ENCODE measurements around the gene RTL1. TPM values are rescaled to one million over a fixed set of nuclear protein-coding genes. Genes with fewer than 3 reads are reported as not detected.
A peak's percentile ranks its signal among the peaks of the same experiment; 100 is the strongest.

Gene RTL1
- 0.16 TPM in 1 of 2 replicates, not detected in the other for total RNA-seq (2014; rRNA removed; shearing (Covaris generic))

DNA sequence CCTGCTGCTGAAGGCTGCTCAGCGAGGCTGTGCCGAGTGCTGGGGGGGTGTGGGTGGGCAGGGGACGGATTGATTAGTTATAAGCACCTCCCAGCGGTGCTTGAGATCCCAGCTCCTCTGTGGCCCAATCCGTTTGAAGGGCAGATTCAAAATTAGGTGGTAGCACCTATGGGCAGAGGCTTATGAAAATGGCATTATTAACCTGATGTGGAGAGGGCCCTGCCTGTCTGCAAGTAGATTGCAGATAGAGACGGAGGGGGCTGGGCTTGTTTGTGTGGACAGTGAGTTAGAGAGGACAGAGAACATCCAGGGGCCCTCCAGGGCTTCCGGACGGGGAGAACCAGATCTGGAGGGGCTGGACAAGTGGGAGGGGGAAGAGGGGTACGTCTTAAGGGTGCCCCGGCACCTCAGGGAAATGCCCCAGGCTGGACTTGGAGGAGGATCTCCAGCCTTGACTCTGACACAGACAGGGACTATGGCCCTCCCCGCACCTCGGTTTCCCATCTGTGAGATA is at the start of gene RTL1:
RTL1 (minus strand) TSS at position 51 of the 514 bp plus-strand sequence. CDS start 18,934 bp downstream, outside the sequence.
- no peak for DNase-seq (ENCODE audit: low spot score)

DNA sequence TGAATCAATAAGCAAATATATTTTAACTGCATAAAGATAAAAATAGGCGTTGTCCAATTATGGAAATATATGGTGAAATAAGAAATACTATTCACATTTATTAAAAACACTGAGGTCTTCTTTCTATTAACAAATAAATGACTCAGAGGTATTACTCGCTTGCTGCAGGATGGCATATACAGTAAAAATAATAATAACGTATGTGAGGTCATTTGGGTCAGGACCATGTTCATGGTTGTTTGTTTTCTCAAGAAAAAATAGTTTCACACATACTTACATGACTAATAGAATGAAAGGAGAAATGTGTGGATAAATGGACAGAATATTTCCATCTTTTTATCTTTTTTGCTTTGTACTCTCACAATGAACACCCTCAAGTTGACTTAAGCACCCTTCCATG is 46.5 kb upstream of the RTL1 start:
- DNase-seq (ENCODE audit: low spot score) = no peak

DNA sequence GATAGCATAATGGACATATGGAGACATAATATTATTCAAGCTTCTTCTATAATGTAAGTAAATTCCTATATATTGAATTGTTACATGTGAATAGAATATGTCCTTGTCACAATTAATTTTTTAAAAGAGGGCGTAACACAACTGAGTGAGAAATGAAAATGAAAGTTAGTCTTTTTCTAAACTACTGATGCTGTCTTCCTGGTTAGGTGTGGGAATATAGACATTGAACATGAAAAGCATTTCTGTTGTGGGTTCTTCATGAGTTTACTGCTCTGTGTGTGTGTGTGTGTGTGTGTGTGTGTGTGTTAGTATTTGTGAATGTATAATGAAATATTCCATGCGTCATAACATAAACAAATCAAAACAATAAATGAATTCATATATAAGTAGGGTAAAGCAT is 40.5 kb upstream of the RTL1 start:
- DNase-seq (ENCODE audit: low spot score) = no peak

- DNase-seq (ENCODE audit: low spot score) = no peak
These were observed 26.7 kb upstream of the RTL1 start for GRCh38 chr14:100930270-100930669.

DNA sequence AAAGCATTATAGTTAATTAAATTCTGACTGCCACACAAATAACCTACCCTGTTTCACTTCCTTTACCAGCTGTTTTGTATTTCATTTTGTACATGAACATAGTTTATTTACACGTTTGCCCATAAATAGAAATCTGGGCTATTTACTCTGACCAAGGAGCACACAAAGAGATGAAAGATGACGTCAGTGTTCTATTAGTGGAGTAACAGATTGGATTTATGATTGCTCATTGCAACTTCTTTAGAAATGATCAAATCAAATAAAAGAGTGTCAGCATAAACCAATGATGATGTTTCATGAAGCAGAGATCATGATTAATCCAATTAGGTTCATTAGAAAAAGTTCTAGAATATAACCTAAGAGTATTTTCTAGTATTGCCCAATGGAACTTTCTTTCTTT is 12.0 kb upstream of the RTL1 start:
- DNase-seq (ENCODE audit: low spot score) = no peak

- DNase-seq (ENCODE audit: low spot score) = no peak
These were observed 11.1 kb upstream of the RTL1 start for GRCh38 chr14:100914597-100915021.

- no peak for DNase-seq (ENCODE audit: low spot score)
These were observed 8.3 kb upstream of the RTL1 start for GRCh38 chr14:100911665-100912316.

- DNase-seq (ENCODE audit: low spot score) = no peak
These were observed 7.6 kb upstream of the RTL1 start for GRCh38 chr14:100910888-100911664.

- DNase-seq (ENCODE audit: low spot score) = no peak
These were observed 5.9 kb upstream of the RTL1 start for GRCh38 chr14:100909439-100909838.

- DNase-seq (ENCODE audit: low spot score) = peak; percentile 58
These were observed 3.7 kb upstream of the RTL1 start for GRCh38 chr14:100907240-100907639.

DNA sequence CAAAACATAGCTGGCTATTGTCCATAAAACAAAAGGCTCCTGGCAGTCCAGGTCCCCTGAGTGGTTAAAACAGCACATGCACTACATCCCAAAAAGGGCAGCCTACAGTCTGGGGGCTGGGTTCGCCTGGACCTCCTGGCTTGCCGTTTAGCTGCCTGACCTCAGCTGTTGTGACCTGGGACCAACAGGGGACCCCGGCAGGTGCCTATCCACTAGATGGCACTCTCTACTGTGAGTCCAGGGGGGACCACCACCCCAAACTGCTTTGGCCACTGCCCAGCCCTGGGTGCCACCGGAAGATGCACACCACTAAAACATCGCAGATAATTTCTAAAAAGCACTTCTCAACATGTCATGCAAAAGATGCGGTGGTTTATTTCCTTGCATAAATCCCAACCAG is 2.9 kb upstream of the RTL1 start:
- no peak for DNase-seq (ENCODE audit: low spot score)

- DNase-seq (ENCODE audit: low spot score) = no peak
These were observed 1.6 kb upstream of the RTL1 start for GRCh38 chr14:100905166-100905565.

GRCh38 chr14:100904307-100905087 is 975 bp upstream of the RTL1 start:
- no peak for DNase-seq (ENCODE audit: low spot score)

DNA sequence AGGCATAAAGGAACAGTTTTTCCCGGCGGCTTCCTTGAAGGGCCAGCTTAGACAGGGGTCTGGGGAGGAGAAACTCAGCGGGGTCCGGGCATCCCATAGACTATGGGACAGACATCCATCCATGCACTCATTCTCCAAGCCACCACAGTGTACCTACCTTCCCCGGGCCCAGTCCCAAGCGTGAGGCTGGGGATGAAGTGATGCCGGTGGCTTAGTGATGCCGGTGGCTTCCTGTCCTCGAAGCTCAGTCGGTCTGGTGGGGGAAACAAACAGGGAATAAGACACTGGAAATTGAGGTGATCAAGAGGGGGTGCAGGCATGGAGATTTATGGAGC is 421 bp downstream of the RTL1 start:
- DNase-seq (ENCODE audit: low spot score) = no peak

DNA sequence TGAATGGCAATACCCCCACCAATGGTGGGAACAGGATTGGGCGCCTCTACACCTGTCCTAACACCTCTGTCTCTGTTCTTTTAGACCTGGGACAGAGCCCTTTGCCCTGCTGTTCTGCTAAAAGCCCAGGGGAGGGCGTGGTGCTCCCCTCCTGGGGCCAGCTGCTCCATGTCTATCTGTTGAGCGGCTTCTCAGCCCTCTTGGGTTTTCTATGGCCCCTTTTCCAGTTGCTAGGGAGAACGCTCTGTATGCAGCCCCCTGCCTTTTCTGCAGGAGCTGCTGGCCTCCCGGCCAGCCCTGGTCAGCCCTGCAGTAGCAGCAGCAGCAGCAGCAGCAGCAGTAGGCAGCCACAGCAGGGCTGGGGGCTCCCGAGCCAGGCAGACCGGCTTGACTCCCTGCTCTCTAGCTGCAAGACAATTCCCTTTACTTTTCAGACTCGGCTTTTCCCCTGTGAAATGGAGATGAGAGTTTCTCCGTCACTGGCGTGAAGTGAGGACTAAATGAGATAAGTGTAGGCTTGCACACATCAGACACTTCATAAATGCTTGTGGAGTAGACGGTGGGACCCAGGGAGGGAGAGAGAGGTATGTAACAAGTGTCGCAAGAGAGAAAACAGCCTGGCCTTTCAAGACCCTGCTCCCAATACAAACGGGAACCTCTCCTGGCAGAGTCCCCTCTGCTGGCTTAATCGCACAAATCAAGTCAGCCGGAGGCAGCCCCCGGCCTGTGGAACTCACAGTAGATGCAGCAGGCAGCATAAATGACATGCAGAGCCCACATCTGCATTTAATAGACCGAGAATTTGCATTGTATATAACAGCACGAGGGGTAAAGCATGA is 1.0 kb downstream of the RTL1 start:
- DNase-seq (ENCODE audit: low spot score) = no peak

- DNase-seq (ENCODE audit: low spot score) = no peak
These were observed 1.9 kb downstream of the RTL1 start for GRCh38 chr14:100901391-100902183.

- DNase-seq (ENCODE audit: low spot score) = no peak
These were observed 2.6 kb downstream of the RTL1 start for GRCh38 chr14:100900837-100901390.

- no peak for DNase-seq (ENCODE audit: low spot score)
These were observed 3.4 kb downstream of the RTL1 start for GRCh38 chr14:100899884-100900771.

Measured in A172 (cell line).